GM12864 (cell line): ENCODE measurements around the gene SORBS1.
A peak's percentile ranks its signal among the peaks of the same experiment; 100 is the strongest.

Experiments
- DNase-seq: peaks from one replicate; pipeline ENCODE4 v3.0.0-alpha.2; 2011; ENCODE audit warnings: low read depth
- H3K4me3 ChIP-seq: 2 replicates; pipeline ENCODE4 v1.5.1; 2011; ENCODE audit warnings: mild to moderate bottlenecking, low read depth, low read length, control low read depth
- CTCF ChIP-seq: IDR thresholded peaks from 2 replicates; pipeline ENCODE4 v1.5.1; 2011; ENCODE audit warnings: low read depth, mild to moderate bottlenecking, moderate library complexity, low read length, control low read depth, inconsistent platforms; ENCODE audit errors: missing control alignments

Gene SORBS1

GRCh38 chr10:95438781-95439180 is 122.4 kb downstream of the SORBS1 start:
- DNase-seq = no peak

GRCh38 chr10:95437669-95438068 is 123.5 kb downstream of the SORBS1 start:
- TF ChIP-seq CTCF = no peak
- H3K4me3 ChIP-seq = no peak overlapping the region
- DNase-seq = no peak

More at GRCh38 chr10:95438781-95439180, 122.4 kb downstream of the SORBS1 start:
- no peak for TF ChIP-seq CTCF
- no peak overlapping the region for H3K4me3 ChIP-seq

- no peak for TF ChIP-seq CTCF
- no peak overlapping the region for H3K4me3 ChIP-seq
- DNase-seq = no peak
These were observed 125.5 kb downstream of the SORBS1 start for GRCh38 chr10:95435548-95436279.

GRCh38 chr10:95434583-95434982 is 126.6 kb downstream of the SORBS1 start:
- no peak overlapping the region for H3K4me3 ChIP-seq
- no peak for DNase-seq
- TF ChIP-seq CTCF = no peak

GRCh38 chr10:95431900-95432342 is 129.2 kb downstream of the SORBS1 start:
- TF ChIP-seq CTCF = no peak
- peak; percentile 53 for DNase-seq
- H3K4me3 ChIP-seq = no peak overlapping the region

GRCh38 chr10:95430231-95430951 is 130.8 kb downstream of the SORBS1 start:
- peak; percentile 99 for TF ChIP-seq CTCF
- H3K4me3 ChIP-seq = no peak overlapping the region
- DNase-seq = peak; percentile 49

- no peak for DNase-seq
- TF ChIP-seq CTCF = no peak
- H3K4me3 ChIP-seq = no peak overlapping the region
These were observed 131.5 kb downstream of the SORBS1 start for GRCh38 chr10:95429639-95430038.
